Lower leg skin (tissue), 3 donors: Measurements from ENCODE around the gene BAZ1B.

ENCODE experiments used
- CTCF ChIP-seq, 3 donors: fragments of 450-650 bp; IDR thresholded peaks; one replicate each; pipeline ENCODE4 v1.5.1; 2016; ENCODE audit warnings: antibody characterized with exemption in 3 of 3, mild to moderate bottlenecking in 3 of 3, moderate library complexity in 2 of 3
- POLR2A ChIP-seq, 2 donors: fragments of 450-650 bp; IDR thresholded peaks; one replicate each; pipeline ENCODE4 v1.6.1; 2016 to 2017; ENCODE audit warnings: antibody characterized with exemption in 2 of 2, mild to moderate bottlenecking in 1 of 2, moderate library complexity in 1 of 2

GRCh38 chr7:73463260-73463659, 58.8 kb downstream of the BAZ1B start:
- TF ChIP-seq CTCF (IDR thresholded peaks at IDR 0.05) (no peak), POLR2A (IDR thresholded peaks at IDR 0.05) (no peak)
